Neural progenitor cell (in vitro differentiated cells): ENCODE data around the gene MYO1B. TPM values are rescaled to one million over a fixed set of nuclear protein-coding genes. Genes with fewer than 3 reads are reported as not detected.

Experiments
- DNase-seq: peaks from one replicate; pipeline ENCODE4 v3.0.0-alpha.2; 2016; ENCODE audit warnings: low spot score
- H2AFZ ChIP-seq: fragments of 200-600 bp; sonication (generic); replicated peaks from 2 replicates; pipeline ENCODE4 v1.6.1; 2016; ENCODE audit warnings: antibody characterized with exemption
- H3F3A ChIP-seq: fragments of 200-600 bp; sonication (generic); 2 replicates; pipeline ENCODE4 v1.6.1; 2016; ENCODE audit warnings: antibody characterized with exemption, low read depth
- H3K27ac ChIP-seq: fragments of 200-600 bp; sonication (generic); 2 replicates; pipeline ENCODE4 v1.5.1; 2016; ENCODE audit warnings: mild to moderate bottlenecking
- H3K27me3 ChIP-seq: fragments of 200-600 bp; sonication (generic); 2 replicates; pipeline ENCODE4 v1.6.1; 2016; ENCODE audit warnings: mild to moderate bottlenecking, moderate library complexity
- H3K36me3 ChIP-seq: fragments of 200-600 bp; sonication (generic); 2 replicates; pipeline ENCODE4 v1.5.1; 2016
- H3K4me1 ChIP-seq: fragments of 200-600 bp; sonication (generic); 2 replicates; pipeline ENCODE4 v1.6.1; 2016; ENCODE audit warnings: mixed run types
- H3K4me2 ChIP-seq: fragments of 200-600 bp; sonication (generic); 2 replicates; pipeline ENCODE4 v1.6.1; 2016
- H3K4me3 ChIP-seq: fragments of 200-600 bp; sonication (generic); 2 replicates; pipeline ENCODE4 v1.5.1; 2016
- H3K79me2 ChIP-seq: fragments of 200-600 bp; sonication (generic); 2 replicates; pipeline ENCODE4 v1.6.1; 2016; ENCODE audit warnings: low read depth
- H3K9ac ChIP-seq: fragments of 200-600 bp; sonication (generic); 2 replicates; pipeline ENCODE4 v1.6.1; 2016
- H3K9me3 ChIP-seq: fragments of 200-600 bp; sonication (generic); 2 replicates; pipeline ENCODE4 v1.5.1; 2016; ENCODE audit warnings: low read depth
- H4K20me1 ChIP-seq: fragments of 200-600 bp; sonication (generic); 2 replicates; pipeline ENCODE4 v1.6.1; 2016; ENCODE audit warnings: low read depth
- H3K27ac Mint-ChIP-seq: 3 replicates; pipeline ENCODE4 v1.8.0; 2021; ENCODE audit warnings: mixed read lengths
- H3K27me3 Mint-ChIP-seq: 2 replicates; pipeline ENCODE4 v1.8.0; 2022; ENCODE audit warnings: low read depth, mild to moderate bottlenecking, inconsistent platforms, moderate library complexity, mixed read lengths; ENCODE audit not compliant: insufficient read depth
- H3K36me3 Mint-ChIP-seq: 3 replicates; pipeline ENCODE4 v1.8.0; 2021; ENCODE audit warnings: mixed read lengths
- H3K4me1 Mint-ChIP-seq: 3 replicates; pipeline ENCODE4 v1.8.0; 2021; ENCODE audit warnings: mixed read lengths
- H3K4me3 Mint-ChIP-seq: 3 replicates; pipeline ENCODE4 v1.8.0; 2021; ENCODE audit warnings: mild to moderate bottlenecking, moderate library complexity, mixed read lengths
- H3K9me3 Mint-ChIP-seq: 3 replicates; pipeline ENCODE4 v1.8.0; 2020; ENCODE audit warnings: mixed read lengths
- EZH2 ChIP-seq: fragments of 200-600 bp; sonication (generic); IDR thresholded peaks from 2 replicates; pipeline ENCODE4 v1.6.1; 2017; ENCODE audit warnings: antibody characterized with exemption, mild to moderate bottlenecking, moderate library complexity
- EZH2phosphoT487 ChIP-seq: fragments of 200-600 bp; sonication (generic); IDR thresholded peaks from 2 replicates; pipeline ENCODE4 v1.6.1; 2017; ENCODE audit warnings: antibody characterized with exemption
- total RNA-seq: library from RNA; depleted of rRNA; stranded (reverse); fragments of >200 nt; gene quantifications from 2 replicates; pipeline ENCODE4 v1.2.3, GENCODE V29; 2015; ENCODE audit warnings: low replicate concordance
- TF ChIP-seq, protein P1 (sequence below): fragments of 200-600 bp; sonication (generic); IDR thresholded peaks from 2 replicates; pipeline ENCODE4 v1.5.1; 2017; ENCODE audit warnings: antibody characterized with exemption, mild to moderate bottlenecking

The MYO1B gene
- total RNA-seq, 1 donor from 2014 or later = 88.0 TPM

DNA sequence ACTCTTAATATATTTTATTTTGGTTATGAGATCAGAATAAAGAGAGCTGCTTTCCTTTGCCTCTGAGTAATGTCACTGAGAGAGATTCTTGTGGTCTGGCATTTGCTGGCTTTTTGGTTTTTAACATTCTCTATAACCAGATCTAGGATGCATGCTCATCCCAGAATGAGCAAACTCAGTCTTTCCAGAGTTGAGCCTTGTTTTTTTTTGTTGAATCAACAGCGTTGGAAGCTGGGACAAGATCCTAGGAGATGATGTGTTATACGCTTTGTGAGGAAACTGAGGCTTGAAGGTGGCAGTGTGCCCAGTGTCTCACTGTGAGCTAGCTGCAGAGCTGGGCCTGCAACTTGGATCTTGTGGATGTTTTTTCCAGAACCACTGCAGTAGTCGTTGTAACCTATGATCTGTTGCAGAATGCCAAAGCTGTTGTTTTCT, 19.5 kb downstream of the MYO1B start:
- no peak overlapping the region for H3K27ac ChIP-seq
- no peaks in the 10 kb centered on the region for H3K9me3 ChIP-seq
- peaks cover 26% of the 10 kb centered on the region for H3K4me1 Mint-ChIP-seq
- TF ChIP-seq EZH2 (no peak), EZH2phosphoT487 (no peak)
- TF ChIP-seq, protein P1, sequence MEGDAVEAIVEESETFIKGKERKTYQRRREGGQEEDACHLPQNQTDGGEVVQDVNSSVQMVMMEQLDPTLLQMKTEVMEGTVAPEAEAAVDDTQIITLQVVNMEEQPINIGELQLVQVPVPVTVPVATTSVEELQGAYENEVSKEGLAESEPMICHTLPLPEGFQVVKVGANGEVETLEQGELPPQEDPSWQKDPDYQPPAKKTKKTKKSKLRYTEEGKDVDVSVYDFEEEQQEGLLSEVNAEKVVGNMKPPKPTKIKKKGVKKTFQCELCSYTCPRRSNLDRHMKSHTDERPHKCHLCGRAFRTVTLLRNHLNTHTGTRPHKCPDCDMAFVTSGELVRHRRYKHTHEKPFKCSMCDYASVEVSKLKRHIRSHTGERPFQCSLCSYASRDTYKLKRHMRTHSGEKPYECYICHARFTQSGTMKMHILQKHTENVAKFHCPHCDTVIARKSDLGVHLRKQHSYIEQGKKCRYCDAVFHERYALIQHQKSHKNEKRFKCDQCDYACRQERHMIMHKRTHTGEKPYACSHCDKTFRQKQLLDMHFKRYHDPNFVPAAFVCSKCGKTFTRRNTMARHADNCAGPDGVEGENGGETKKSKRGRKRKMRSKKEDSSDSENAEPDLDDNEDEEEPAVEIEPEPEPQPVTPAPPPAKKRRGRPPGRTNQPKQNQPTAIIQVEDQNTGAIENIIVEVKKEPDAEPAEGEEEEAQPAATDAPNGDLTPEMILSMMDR = no peak
- no peak for DNase-seq
- no peak overlapping the region for H3K4me2 ChIP-seq
- no peaks in the 10 kb centered on the region for H3K27me3 ChIP-seq
- H3K9ac ChIP-seq = no peak overlapping the region
- no peak overlapping the region for H3K4me3 ChIP-seq
- H3K4me3 Mint-ChIP-seq = no peak overlapping the region
- no peak overlapping the region for H3K27ac Mint-ChIP-seq
- H3K4me1 ChIP-seq = peaks cover 16% of the 10 kb centered on the region
- H3K79me2 ChIP-seq = peaks cover 99% of the 10 kb centered on the region
- H4K20me1 ChIP-seq = peaks cover 20% of the 10 kb centered on the region
- H3K36me3 ChIP-seq = no peaks in the 10 kb centered on the region
- peaks cover 16% of the 10 kb centered on the region for H3K9me3 Mint-ChIP-seq
- peaks cover 31% of the 10 kb centered on the region for H3K36me3 Mint-ChIP-seq
- H3F3A ChIP-seq = no peaks in the 10 kb centered on the region
- H3K27me3 Mint-ChIP-seq = no peaks in the 10 kb centered on the region
- no peak overlapping the region for H2AFZ ChIP-seq

DNA sequence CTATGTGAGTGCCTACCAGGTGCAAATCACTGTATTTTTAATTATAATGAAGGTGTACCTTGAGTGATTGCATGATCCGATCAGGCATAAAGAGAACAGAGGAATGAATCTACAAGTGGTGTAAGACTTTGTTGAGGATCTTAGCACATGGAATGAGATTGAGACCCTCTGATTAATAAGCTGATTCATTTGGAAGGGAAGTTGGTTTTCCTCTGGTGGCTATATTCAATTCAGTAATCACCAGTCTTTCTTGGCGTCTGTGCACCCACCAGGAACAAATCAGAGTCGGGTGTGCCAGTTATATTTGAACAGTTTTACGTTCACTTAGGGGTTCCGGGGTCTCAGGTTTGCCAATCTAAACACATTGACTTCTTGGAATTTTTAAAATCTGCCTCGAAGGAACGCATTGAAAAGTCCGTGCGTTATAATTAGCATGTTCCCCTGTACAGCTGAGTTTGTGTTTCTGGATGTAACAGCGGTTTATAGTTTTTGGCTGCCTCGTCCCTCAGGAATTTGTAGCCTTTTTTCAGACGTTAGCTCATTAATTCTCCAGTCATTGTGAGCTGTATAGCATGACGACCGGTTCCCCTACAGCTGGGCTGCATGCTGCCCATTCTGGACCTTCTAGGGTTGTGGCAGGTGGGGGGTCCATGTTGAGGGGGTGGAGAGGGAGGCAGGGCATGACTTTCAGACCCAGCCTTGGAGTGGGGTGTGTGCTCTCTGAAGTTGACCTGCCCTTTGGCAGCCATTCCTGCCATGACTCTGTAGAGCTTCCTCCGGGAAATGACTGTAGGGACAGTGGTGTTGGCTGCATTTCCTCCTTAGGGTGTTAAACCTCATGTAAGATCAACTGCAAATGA, 20.3 kb downstream of the MYO1B start:
- Histone ChIP-seq H3K27me3 (no peaks in the 10 kb centered on the region), H4K20me1 (peaks cover 17% of the 10 kb centered on the region), H2AFZ (no peak overlapping the region), H3K4me1 (peaks cover 25% of the 10 kb centered on the region), H3K79me2 (peaks cover 99% of the 10 kb centered on the region), H3K9me3 (no peaks in the 10 kb centered on the region), H3F3A (peaks cover 7% of the 10 kb centered on the region), H3K9ac (no peak overlapping the region), H3K36me3 (no peaks in the 10 kb centered on the region), H3K27ac (no peak overlapping the region), H3K4me2 (no peak overlapping the region), H3K4me3 (no peak overlapping the region)
- peaks cover 26% of the 10 kb centered on the region for H3K36me3 Mint-ChIP-seq
- no peak overlapping the region for H3K4me3 Mint-ChIP-seq
- no peak overlapping the region for H3K27ac Mint-ChIP-seq
- no peak for DNase-seq
- H3K4me1 Mint-ChIP-seq = peaks cover 35% of the 10 kb centered on the region
- TF ChIP-seq EZH2phosphoT487 (no peak), EZH2 (no peak)
- TF ChIP-seq, protein P1 = no peak
- H3K9me3 Mint-ChIP-seq = peaks cover 13% of the 10 kb centered on the region
- H3K27me3 Mint-ChIP-seq = no peaks in the 10 kb centered on the region

DNA sequence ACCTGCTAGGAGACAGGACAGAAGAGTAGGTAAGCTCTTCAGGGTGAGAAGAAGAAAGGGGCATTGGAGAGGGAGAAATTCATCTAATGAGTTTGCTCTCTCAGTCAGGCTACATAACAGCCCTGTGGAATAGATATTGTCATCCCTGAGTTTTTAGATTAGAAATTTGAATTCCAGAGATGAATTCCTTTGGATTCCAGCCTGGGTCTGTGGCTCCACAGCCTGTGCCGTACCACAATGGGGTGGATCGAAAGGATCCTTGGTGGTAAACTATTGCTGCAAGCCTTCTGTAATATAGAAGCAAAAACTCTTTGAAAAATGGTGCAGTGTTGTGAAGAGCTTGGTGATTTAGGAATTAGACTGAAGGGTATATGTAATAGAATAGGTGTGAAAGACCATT, 21.0 kb downstream of the MYO1B start:
- Mint-ChIP-seq H3K27ac (no peak overlapping the region), H3K36me3 (peaks cover 22% of the 10 kb centered on the region), H3K4me1 (peaks cover 41% of the 10 kb centered on the region), H3K9me3 (peaks cover 13% of the 10 kb centered on the region), H3K27me3 (no peaks in the 10 kb centered on the region), H3K4me3 (no peak overlapping the region)
- Histone ChIP-seq H2AFZ (no peak overlapping the region), H3K4me3 (no peak overlapping the region), H3K36me3 (no peaks in the 10 kb centered on the region), H3K9ac (no peak overlapping the region), H3K79me2 (peaks cover 99% of the 10 kb centered on the region), H3K4me1 (peaks cover 31% of the 10 kb centered on the region), H3K9me3 (no peaks in the 10 kb centered on the region), H3K27ac (no peak overlapping the region), H3K27me3 (no peaks in the 10 kb centered on the region), H3K4me2 (no peak overlapping the region), H3F3A (peaks cover 14% of the 10 kb centered on the region), H4K20me1 (peaks cover 22% of the 10 kb centered on the region)
- no peak for DNase-seq
- TF ChIP-seq, protein P1 = no peak
- no peak for TF ChIP-seq EZH2phosphoT487
- no peak for TF ChIP-seq EZH2
